GM21515 (cell line): ENCODE measurements around the gene FAM240B.

Experiments
- ATAC-seq: cut with Tn5 transposase; IDR thresholded peaks from one replicate; pipeline ENCODE4 v1.9.1; 2021; ENCODE audit not compliant: unreplicated experiment

Gene FAM240B

DNA sequence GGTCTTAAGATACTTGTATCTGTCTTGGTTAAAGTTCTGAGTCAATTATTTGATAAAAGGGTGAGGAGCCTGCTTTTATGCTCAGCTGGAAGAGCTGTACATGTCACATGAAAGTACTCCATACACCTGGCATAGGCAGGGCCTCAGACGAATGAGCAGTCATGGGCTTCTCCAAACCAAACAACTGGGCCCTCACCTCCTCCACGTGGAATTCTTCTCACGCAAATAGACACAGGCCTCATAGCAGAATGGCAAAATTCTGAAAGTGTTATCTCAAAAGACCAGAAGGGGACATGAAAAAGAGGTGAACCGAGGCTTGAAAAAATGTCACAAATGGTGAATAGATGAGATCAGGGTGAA lies 48.6 kb downstream of the FAM240B start:
- no peak for ATAC-seq

- no peak for ATAC-seq
Observed at GRCh38 chr9:38670542-38671371, 49.2 kb downstream of the FAM240B start.

DNA sequence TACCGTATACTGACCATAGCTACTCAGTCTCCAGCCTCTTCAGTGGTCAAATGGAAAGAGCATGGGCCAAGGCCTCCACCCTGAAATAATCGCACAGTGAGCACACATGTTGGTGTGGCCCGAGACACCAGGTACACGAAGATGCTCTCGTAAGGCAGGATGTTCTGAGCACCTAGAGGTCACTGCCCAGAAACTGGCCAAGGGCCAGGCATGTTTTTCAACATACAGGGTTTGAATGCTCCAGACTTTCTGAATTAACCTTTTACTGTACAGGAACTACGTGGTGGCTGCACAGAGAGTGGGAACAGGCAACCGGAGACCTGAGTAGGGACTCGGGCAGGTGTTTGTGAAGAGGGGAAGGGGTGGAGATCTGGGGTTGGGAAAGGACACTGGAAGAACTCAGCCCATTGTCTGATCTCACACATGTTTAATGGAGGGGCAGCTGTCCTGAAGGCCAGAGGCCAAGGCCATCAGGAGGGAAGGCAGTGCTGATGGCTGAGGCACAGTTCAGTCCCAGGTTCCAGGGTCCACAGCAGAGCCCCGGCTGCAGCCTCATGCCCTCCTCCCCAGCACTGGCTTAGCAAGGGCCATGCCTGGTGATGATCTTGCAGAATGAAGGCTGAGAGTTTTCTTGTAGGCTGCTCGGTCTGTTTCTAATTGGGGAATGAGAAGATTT lies 51.0 kb downstream of the FAM240B start:
- ATAC-seq: no peak

DNA sequence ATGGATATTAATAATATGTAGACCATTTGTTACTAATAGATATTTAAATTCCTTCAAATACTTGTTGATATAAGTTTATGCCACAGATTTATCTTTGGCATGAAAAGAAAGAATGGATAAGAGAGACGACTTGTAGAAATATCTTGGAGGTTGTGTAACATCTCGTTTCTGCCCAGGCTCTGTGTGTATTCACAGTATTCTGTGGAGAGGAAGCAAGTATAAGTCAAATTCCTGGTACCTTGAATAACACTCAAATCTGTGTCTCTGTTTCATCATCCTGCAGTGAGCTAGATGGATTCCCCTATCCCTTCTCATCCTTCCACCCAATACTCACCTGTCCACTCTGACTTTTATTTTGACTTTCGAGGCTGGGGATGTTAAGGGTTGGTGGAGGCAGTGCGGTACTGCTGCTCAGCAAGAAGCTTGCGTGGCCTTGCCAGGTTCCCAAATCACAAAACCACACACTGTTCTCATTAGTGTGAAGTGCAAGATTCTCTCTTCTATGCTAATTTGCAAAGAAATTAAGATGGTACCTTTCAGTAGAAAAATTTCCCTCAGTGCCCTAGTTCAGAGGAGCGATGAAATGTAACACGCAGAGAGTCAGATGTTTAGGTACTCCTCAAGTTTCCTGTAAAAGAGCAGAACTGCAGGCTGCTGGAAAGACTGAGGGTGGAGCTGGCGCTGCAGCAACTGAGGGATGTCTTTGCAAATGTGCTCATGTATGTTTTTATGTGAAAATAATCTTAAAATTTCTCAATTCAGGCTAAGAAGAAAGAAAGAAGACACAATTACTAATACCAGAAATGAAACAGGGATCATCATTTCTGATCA lies 57.0 kb downstream of the FAM240B start:
- no peak for ATAC-seq

- no peak for ATAC-seq
Observed at GRCh38 chr9:38659538-38659937, 60.4 kb downstream of the FAM240B start.

DNA sequence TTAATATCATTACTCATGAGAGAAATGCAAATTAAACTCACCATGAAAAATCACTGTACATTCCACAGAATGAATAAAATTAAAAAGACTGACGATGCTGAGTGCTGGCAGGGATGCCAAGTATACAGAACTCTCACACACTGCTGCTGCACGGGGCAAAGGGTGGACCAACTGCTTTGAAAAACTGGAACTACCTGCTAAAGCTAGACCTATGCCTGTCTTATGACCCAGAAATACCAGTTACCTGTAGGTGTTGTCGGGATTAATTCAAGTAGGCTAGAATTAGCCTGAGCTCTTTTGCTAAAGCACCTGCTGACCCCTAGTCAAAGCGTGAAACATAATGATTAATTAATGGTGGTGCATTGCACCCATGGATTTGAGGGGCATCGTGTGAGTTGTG lies 63.0 kb downstream of the FAM240B start:
- ATAC-seq: no peak

DNA sequence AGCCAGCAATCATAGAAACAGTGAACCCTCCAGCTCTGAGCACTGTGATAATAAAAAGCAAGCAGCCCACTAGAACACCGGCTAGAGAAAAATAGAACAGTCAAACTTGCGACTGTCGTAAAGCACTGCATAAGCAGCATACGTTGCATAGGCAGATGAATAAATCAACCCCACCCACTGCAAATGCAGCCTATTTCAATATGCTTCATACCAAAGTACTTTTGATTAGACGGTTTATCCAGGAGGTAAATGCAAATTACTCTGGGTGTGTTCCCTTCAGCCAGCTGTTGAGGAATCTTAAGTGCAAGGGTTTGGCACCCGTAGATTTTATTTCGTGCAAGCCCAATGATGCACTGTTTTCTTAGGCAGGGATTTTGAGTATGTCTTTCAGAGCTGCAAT lies 67.4 kb downstream of the FAM240B start:
- no peak for ATAC-seq

- no peak for ATAC-seq
Observed at GRCh38 chr9:38652044-38652443, 67.9 kb downstream of the FAM240B start.

DNA sequence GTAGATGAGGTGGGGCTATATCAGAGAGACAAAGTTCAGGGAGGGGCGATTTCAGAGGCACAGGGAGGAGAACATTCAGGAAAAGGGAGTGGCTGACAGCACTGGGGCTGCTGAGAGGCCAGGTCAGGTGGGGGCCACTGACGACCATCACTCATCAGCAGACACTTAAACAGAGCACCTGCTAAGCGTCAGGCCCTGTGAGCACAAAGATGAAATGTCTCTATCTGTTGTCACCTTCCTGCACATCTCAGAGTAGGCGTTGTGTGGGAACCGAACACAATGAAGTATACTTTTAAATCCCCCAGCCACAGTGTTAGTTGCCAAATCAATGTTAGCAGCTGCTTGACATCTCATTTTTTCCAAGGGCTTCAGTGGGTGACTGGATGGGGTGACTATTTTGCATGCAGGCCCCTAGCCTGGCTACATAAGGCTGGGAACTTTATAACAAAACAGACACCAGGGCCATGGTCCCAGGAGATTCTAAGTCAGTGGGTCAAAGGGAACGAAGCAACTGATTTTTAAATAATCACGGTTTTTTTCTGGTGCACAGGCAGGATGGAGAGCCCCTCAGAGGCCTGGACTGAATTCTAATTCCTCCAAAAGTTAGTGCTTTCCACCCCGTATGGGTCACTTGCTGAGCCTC lies 68.4 kb downstream of the FAM240B start:
- no peak for ATAC-seq

- ATAC-seq: no peak
Observed at GRCh38 chr9:38650564-38650963, 69.4 kb downstream of the FAM240B start.

- no peak for ATAC-seq
Observed at GRCh38 chr9:38649731-38650363, 70.1 kb downstream of the FAM240B start.

DNA sequence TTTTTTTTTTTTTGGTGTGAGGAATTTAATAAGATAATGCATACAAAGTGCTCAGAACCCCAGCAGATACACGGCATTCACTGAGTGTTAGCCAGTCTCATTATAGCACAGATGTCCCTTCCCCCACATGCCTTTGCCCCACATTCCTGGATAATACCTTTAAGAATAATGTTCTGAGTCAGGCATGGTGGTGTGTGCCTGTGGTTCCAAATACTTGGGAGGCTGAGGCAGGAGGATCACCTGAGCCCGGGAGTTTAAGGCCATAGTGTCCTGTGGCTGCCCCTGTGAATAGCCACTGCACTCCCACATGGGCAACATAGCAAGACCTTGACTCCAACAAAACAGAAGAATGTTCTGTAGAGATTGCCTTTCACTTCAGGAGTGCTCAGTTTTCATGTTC lies 75.3 kb downstream of the FAM240B start:
- no peak for ATAC-seq
